HG03521 (cell line): Measurements from ENCODE around the gene SLC7A5.

ENCODE experiments used
- ATAC-seq: cut with Tn5 transposase; IDR thresholded peaks from one replicate; pipeline ENCODE4 v1.9.1; 2021; ENCODE audit warnings: mild to moderate bottlenecking, moderate library complexity; ENCODE audit not compliant: unreplicated experiment

SLC7A5 gene

DNA sequence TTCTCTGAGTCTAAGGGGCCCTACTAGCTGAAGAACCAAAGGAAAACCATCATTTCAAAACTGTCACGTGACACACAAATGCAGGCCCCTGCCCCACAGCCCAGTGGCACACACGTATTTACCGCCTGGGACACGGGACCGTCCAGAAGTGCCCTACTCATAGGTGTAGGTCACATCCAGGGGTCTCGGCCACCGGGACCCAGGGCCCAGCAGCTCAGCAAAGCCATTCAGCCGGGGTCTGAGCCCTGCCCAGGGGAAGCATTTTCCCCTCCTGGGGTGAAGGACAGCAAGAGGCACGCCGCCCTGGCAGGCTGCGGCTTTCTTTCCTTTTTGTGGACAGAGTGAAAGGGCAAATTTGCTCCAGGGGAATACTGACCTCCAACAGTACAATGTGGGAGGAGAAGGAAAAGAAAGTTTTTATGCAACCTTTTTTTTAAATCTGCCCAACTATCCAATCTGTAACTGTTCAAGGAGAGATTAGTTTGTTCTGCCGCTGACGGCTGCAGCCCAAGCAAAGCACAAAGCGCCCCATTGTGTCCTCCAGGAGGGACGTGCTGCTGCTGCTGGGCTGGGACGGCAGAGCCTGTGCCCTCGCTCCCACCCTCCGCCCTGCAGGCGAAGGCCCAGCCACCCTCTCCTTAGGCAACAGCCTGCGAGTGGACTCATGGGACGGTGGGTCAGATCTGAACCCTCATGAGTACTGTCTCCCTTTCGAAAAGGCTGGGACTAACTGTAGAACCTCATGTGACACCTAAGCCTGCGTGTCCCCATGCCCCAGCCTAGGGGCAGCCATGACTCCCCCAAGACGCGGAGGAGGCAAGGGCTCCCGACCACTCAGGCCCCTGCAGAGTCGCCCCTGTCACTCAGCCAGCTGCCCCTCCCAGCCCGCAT, 21.3 kb downstream of the SLC7A5 start:
- no peak for ATAC-seq

DNA sequence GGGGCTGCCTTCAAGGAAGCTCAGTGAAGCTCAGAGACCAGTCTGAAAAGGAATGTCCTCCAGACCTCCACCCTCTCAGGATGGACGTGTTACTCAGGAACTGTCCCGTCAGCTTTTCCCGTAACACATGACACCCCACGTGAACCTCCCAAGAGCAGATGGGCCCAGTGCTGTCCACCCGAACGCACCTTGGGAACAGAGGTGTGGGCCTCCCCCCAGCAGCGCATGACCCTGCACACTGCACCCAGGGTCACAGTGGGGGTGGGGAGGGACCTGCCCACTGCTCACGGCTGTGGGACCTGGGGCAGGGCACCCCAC, 21.9 kb downstream of the SLC7A5 start:
- ATAC-seq = no peak

DNA sequence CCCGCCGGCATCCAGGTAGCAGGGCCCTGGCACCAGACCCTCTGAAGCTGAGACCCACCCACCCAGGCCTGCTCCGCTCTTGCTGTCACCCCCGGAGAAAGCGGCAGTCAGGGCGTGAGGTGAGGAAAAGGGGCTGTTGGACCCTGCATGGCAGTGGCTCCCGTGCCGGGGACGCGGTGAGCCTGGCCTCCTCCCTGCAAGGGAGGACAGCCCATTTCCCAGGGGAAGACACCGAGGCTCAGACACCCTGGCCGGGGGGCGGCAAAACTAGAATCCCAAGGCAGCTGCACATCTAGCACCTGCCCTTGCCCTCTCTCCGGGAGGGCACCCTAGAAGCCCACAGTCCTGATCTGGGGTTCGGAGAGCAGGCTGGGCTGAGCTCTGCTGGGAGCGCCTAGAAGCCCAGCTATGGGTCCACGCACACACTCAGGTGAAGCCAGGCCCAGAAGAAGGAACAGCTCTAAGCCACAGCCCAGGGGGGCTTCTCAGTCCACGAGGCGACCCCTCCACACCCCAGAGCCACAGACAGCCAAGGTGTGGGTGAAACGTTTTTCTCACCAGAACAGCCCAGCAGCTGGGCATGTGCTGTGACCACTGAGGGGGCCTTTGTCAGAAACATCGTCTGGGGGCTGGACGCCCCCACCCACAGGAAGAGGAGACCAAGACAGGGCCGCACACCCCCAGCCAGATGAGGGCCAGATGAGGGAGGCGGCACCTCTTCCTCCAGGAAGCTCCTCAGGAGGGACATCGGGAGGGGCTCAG, 22.4 kb downstream of the SLC7A5 start:
- no peak for ATAC-seq

DNA sequence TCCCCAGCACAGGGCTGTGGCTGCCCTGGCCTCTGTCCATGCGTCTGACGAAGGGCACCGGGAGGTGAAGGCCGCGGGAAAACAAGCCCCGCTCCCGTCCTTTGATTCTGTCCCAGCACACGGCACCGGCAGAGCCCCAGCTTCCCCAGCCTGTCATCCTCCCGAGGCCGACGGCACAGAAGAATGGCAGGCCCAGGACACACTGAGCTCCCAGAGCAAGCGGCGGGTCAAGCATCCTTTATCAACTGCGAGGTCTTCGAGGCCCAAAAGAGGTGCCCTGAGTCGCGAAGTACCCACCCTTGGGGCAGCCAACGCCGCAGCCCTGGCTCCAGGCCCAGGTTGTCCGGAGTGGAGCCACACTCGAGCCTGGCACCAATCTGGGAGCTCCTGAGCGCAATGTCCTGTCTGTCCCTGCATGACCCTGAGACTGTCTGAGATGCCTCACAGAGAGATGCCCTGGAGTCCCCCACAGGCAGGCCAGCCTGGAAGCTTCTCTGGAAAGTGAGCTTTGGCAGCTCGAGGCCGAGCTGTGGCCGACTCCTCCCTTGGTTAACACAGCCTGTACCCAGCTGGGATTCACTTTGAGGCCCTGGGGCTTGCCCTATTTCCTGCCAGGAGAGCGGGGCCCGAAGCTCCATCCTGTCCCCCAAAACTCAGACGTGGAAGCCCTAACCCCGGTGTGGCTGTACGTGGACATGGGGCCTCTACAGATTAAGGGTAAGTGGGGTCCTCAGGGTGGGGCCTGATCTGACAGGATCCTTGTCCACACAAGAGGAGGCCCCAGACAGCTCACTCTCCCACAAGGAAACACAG, 23.3 kb downstream of the SLC7A5 start:
- ATAC-seq = no peak

DNA sequence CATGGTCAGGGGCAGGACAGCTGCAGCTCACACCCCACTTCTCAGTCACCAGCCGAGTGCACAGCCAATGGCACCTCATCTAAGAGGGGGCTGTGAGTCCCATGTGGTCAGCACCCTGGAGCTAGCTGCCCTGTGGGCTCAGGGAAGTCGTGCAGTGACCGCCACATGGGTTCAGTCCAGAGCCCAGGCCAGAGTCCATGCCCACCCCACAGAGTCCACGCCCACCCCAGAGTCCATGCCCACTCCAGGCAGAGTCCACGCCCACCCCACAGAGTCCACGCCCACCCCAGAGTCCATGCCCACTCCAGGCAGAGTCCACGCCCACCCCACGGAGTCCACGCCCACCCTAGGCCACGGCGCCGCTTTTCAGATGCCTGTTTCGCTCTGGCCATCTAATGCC, 24.1 kb downstream of the SLC7A5 start:
- no peak for ATAC-seq

DNA sequence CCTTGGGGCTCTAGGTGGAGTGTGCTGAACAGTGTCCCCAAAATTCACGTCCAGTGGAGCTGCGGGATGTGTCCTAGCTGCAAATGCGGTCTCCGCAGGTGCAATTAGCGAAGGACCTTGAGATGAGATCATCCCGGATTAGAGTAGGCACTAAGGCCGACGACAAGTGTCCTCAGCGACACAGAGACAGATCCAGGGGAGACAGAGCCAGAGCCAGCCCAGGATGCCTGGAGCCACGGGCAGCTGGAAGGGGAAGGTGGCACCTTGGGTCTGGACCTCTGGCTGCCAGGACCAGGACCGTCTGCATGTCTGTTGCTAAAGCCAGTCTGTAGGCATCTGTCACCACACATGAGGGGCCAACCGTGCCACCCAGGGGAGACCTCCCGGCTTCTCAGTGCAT, 24.5 kb downstream of the SLC7A5 start:
- no peak for ATAC-seq

DNA sequence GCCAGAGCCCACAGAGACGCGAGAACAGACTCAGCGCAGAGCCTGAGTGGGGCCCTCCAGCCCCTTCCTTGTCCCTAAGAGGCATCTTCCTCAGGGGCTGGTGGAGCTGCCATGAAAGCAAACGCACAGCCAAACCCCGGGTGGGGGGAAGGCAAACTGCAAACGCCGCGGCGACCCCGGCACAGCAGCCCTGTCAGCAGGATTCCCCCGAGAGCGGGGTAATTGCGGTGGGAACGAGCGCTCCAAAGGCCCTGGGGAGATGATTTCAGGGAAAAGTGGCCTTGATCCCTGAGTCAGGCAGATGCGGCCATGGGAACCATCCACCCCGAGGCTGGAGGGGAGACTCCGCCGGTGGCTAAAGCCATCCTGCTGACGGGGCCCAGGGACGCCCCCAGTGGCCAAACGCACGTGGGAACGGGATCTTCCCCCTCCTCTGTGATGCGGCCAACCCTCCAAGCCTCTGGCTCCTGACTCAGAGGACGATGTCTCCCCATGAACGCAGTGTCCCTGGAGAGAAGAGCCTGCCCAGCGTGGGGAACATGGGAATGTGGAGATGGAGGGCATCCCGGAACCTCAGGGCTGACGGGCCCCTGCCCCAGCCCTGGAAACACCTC, 25.1 kb downstream of the SLC7A5 start:
- no peak for ATAC-seq

DNA sequence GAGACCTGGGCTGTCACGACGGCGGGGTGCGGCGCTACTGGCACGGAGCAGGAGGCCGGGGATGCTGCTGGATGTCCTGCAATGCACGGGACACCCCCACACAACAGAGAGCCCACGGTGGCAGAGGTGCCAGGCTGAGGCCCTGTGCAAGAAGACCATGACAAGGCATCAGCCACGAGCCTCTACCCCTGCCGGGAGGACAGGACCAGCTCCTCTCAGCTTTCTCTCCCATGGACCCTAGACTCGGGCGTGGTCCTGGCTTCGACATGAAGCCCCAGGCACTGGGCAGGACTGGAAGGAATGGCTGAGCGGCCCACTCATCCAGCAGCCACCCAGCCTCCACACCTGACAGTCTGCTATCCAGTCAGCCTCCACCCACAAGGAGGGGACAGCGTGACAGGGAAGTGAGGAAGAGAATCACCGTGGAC, 25.6 kb downstream of the SLC7A5 start:
- ATAC-seq = no peak

DNA sequence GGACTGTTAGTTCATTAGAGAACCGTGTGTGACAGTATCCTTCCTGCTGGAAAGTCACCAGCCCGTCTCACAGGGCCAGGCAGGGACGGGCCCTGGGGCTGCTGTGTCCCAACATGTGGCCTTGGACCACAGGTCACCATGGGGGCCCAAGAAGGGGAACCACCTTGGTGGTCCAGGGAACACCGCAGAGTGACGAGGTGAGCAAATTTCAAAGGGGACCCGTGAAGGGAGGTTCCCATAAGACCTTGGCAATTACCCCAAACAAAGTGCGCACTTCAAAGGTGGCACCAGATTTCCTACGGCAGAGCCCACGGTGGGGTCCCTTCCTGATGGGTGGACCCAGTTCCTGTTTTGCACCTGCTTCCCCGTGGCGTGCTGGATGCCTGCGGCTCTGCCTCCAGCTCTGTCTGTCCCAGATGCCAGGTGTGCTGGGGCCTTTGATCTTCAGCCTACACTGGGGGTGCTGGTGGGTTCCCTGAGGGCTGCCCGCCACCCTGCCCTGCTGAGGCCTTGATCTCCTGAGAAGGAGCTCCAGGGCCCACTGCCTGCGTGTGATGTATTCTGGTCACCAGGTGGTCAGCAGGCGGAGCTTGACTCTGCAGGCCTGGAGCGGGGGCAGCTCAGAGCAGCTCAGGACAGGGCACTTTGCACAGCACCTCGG, 27.0 kb downstream of the SLC7A5 start:
- ATAC-seq = no peak

DNA sequence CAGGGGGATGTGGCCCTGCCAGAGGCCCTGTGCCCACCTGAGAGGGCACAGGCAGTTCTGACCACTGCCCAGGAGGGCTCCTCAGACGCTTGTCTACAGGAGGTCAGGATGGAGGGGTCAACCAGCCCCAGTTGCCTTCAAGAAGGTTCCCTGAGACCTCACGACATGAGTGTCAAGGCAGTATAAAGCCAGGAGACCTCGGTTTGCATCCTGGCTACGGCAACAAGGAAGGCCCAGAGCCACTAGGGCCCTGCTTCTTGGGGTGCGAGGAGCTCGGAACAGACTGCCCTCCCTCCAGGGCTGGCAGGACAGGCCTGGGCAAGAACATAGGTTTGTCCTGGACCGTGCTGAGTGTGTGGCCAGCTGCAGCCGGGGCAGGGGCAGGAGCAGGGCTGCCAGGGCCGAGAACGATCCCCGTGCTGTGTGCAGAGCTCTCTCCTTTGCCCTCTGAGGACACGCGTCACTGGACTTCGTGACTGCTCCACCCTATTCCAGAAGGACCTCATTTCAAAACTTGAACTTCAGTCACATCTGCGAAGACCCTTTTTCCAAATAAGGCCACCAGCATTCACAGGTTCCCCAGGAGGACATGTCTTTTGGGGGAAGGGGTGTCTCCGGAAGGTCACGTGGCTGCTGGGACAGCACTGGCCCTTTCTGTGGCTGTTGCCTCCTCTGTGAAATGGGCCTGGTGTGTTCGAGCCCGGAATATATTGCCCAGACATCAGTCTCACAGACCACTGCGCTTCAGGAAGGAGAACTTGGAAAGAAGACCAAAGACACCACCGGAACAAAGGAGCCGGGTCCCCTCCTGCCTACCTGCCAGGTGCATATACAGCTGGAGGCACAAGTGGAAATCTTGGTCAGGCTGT, 27.7 kb downstream of the SLC7A5 start:
- no peak for ATAC-seq

DNA sequence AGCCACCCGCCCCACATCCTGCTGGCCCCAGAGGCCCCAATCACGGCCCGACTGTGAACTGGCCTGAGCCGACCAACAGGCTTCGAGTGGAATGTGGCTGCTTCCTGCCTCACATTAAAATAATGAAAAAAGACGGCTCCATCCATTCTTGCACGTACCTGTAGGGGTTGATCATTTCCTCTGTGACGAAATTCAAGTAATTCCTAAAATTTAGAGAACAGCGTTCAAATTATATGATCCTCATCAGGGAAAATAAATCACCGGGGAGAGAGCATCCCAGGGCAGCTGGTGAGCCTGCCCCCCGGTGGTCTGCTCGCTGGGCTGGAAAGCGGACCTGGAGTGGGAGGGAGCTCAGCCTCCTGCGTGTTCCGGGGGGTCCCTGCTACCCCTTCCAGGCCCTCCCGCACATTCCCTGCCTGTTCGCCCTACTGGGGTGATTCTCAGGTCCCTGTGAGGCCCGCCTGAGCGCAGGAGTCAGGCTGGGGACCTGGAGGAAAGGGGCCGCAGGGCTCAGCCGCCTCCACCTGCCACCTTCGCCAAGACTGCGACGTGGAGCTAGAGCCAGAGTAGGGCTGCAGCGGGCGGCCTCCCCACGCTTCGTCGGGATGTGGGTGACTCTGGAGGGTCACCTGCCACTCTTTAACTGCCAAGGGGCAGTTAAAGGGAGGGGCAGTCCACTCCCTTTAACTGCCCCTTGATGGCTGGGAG, 28.9 kb downstream of the SLC7A5 start:
- ATAC-seq = no peak

DNA sequence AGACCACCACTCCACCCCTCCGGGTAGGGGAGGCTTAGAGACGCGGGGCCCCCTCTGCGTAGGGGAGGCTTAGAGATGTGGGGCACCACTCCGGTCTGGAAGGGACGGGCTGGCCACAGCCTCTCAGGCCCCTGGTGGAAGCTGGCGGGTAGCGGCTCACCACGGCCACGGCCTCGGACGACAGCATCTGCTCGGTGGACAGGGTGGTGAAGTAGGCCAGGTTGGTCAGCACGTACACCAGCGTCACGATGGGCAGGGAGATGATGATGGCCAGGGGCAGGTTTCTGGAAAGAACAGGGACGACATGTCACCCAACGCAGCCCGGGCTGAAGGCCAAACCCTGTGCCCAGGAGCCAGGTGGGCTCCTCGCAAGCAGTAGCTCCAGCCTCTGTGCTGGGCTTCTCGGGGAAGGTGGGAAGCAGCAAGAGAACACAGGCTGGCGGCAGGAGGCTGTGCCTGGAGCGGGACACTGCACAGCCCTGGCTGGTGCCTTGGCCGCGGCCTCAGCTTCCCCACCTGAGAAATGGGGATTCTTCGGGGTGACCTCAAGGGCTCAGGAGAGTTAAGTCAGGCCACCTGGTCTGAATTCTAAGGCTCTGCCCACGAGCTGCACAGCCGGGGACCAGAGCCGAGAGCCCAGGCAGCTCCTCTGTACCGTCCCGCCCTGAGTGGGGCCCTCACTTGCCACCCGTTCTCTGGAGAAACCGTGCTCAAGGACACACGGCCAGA, 29.6 kb downstream of the SLC7A5 start:
- ATAC-seq = no peak

DNA sequence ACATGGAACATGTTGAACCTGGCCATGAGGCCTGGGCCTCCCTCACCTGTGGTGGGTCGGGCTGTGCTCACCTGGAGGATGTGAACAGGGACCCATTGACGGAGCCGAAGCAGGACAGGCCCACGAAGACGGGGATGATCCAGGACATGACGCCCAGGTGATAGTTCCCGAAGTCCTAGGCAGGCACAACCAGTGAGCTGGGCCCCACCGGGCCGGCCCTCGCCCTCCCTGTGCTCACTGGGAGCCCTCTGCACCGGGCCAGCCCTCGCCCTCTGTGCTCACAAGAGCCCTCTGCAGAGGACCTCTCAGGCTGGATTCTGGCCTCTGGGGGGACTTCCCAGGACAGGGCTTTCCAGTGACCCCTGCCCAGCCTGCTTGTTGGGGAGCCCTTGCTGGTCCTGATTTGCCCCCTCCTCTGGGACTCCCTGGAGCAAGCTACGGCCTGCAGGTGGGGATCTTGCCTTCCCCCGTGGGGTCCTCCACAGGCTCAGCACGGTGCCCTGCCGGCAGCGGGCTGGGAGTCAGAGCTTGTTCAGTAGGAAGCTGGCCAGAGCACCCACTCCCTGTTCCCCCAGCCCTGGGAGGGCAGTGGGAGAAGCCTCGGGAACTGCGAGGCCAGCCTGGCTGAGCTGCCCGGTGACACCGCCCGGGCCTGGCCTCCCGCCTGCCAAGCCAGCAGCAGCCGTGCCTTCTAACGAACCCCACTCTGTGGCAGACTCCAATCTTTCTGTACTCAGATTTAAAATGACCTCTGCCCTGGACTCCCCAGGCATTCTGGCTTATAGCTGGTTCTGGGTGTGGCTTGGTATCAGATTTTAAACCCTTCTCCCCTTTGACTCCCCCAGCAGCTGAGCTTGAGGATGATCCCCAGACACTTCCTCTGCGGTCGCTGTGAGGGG, 30.4 kb downstream of the SLC7A5 start:
- ATAC-seq = no peak

DNA sequence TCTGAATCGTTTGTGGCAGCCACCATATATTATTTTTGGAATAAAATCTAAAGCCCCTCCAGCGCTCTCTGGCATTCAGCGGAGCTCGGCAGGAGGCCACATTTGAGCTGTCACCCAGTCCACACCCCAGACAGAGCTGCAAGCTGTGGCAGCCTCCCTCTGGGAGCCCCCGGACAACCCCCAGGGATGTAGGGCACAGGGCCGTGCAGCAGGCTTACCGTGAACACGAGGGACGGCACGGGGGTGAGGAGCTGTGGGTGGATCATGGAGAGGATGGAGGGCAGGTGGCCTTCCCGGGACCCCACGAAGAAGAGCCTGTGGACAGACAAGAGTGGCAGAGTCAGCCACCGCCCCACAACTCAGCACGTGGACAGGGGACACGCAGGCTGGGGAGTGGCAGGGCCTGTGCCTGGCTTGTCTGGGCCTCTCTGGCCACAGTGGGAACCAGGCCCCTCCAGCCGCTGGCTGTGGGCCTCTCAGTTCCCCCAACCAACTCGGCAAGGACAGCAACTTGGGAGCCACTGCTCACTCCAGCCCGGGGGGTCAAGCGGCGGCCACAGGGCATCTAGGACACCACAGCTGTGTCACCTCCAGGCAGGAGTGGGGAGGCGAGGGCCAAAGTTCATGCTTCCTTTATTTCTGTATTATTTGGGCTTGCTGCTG, 31.5 kb downstream of the SLC7A5 start:
- no peak for ATAC-seq

DNA sequence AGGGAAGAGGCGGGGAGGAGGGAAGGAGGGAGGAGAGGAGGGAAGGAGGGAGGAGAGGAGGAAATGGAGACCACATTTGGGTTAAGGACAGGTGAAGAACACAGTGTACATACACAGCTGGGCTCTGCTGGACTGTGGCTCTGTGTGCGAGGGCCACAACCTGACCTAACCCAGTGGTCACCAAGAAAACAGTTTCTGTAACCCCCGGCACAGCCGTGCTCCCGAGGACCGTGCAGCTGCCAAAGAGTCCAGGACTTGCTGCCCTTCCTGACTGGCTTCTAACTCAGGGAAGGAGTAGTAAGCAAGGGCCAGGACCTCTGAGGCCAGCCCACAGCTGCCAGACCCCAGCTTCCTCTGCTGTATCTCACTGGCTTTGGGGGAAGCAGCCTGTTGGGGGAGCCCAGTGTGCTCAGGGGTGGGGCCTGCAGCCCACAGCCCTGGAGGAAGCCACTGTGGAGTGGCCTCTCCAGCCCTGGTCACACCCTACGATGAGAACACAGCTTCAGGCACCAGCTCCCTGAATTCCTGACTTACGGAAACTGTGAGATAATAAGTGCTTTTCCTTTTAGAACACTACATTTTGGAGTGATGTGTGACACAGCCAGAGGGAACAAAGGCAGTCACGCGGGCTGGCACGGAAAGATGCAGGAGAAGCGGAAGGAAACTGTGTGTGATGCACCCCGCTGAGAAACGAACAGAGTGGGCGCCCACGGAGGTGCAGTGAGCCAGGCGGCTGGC, 32.3 kb downstream of the SLC7A5 start:
- no peak for ATAC-seq

DNA sequence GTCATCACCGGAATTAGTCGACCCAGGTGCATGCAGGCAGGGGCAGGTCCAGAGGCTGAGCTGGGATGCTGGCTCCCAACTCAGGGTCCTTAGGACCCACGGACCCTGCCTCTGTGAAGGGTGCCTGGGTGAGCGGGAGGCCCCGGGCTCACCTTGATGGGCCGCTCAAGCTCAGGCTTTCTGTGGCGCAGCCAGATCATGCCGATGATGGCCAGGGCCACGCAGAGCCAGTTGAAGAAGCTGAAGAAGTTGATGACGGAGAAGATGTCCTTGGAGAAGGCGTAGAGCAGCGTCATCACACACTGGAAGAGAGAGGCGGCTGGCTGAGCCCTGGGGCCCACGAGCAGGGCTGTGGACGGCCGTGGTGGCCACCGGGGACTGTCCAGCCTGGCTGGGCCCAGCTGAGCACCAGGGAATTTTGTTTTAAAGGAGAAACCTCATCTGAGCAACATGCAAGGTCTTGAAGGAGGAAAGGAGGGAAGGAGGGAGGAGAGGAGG, 32.9 kb downstream of the SLC7A5 start:
- ATAC-seq = no peak
